HG02970 (cell line): ENCODE measurements around the gene WFDC12.
"Not testable (repeated sequence)": the region's sequence is repeated elsewhere in the genome, so short reads cannot be mapped to it uniquely, and the experiment has no call there.

Source experiments
- ATAC-seq: cut with Tn5 transposase; IDR thresholded peaks from one replicate; pipeline ENCODE4 v1.9.1; 2021; ENCODE audit warnings: mild to moderate bottlenecking, moderate library complexity, moderate number of reproducible peaks; ENCODE audit not compliant: unreplicated experiment, low FRiP score

The WFDC12 gene, protein sequence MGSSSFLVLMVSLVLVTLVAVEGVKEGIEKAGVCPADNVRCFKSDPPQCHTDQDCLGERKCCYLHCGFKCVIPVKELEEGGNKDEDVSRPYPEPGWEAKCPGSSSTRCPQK

DNA sequence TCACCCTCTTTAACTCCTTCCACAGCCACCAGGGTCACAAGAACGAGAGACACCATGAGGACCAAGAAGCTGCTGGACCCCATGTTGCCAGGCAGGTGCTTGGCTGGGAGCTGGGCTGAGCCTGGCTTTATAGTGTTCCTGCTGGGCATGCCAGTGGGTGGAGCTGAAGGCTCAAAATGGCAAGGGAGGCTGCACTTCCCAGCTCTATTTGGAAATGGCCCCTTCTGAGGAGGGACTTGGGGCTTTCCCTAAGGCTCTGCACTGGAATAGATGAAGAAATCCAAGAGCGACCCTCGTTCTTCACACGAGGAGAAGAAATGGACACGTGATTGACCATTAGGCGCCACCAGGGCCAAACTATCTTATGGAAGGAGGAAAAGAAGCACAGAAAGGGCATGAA is at the start of gene WFDC12:
Gene WFDC12, minus strand, starts transcription at position 101 of the 400 bp plus-strand sequence. Its CDS starts 18 bp downstream, at position 83.
- no peak for ATAC-seq

DNA sequence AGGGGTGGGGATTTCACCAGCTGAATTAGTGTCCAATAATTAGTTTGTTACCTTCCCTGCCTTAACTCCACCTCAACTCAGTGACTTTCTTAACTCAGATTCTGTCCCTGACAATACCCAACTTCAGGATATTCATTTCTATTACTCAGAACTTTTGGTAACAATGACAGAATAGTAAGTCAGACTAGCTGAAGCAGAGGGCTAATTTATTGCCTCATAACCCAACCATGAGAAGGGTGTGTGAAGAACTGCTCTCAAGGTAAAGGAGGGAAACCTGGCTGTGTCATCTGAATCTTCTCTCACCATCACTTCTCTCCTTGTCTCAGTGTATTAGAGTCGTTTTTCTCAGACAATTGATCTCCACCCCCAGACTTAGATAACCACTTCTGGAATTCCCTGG is 49.3 kb upstream of the WFDC12 start:
- ATAC-seq = no peak

DNA sequence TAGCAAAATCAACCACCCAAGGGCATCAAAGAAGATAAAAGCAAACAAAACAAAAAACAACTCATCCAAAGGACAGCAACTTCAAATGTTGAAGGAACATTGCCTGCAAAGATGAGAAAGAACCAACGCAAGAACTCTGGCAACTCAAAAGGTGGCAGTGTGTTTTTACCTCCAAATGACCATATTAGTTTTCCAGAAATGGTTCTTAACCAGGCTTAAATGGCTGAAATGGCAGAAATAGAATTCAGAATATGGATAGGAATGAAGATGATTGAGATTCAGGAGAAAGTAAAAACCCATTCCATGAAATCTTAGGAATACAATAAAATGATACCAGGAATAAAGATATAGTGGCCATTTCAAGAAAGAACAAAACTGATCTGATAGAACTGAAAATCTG is 40.6 kb upstream of the WFDC12 start:
- ATAC-seq = no peak

DNA sequence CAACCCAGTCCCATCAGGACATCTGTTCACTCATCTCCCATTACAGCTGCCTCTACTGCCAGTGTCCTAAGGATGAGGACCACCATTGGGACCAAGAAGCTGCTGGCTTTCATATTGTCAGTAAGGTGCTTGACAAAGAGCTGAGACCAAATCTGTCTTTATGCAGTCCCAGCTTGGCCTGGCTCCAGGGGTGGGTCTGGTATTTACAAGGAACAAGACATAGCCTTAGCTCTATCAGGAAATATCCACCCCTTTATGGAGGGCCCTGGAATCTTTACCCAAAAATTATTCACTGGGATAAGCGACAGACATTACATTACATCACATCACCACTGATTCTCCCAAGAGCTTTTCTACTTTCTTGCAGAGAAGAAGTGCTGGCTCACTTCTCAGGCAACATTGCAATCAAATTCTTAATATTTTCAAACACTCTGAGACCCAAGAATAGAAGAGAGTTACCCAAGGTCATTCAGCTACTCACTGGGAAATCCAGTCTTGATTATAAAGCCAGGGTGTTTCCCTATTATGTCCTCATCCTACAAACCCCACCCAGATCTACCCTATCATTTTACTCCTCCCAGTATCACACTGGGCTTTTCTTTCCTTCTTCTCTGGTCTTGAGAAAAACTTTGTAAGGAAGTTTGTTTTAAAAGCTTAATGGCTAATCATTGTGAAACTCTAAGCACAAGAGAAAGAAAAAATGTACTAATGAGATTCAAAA is 39.0 kb upstream of the WFDC12 start:
- no peak for ATAC-seq

DNA sequence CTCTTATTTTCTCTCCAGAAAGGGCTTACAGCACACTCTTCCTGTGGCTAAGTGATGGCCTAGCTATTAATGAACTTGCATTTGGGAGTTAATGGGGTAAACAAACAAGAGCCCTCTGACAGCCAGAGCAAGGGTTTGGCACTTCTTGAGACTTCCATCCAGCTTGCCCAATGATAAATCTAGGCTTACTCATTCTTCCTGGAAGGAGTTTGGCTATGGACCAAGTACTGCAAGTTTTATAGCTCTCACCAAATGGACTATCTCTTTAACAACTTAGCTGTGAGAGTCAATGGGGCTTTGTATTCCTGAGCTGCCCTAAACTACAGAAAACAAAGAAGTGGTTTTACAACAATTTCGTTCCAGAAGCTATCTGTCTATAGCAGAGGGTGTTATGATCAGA is 33.7 kb upstream of the WFDC12 start:
- ATAC-seq = no peak

DNA sequence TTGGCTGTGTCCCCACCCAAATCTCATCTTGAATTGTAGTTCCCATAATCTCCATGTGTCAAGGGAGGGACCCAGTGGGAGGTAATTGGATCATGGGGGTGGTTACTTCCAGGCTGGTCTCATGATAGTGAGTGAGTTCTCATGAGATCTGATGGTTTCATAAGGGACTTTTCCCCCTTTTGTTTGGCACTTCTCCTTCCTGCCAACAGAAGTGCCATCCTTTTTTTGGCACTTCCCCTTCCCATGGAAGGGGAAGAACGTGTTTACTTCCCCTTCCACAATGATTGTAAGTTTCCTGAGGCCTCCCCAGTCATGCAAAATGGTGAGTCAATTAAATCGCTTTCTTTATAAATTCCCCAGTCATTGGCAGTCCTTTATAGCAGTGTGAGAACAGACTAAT is 32.4 kb upstream of the WFDC12 start:
- no peak for ATAC-seq

DNA sequence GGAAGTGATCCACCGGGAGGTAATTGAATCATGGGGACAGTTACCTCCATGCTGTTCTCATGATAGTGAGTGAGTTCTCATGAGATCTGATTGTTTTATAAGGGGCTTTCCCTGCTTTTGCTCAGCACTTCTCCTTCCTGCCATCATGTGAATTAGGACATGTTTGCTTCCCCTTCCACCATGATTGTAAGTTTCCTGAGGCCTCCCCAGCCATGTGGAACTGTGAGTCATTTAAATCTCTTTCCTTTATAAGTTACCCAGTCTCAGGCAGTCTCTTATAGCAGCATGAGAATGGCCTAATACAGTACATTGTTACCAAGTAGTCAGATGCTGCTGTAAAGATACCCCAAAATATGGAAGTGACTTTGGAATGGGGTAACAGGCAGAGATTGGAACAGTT is 30.5 kb upstream of the WFDC12 start:
- not testable (repeated sequence) for ATAC-seq

DNA sequence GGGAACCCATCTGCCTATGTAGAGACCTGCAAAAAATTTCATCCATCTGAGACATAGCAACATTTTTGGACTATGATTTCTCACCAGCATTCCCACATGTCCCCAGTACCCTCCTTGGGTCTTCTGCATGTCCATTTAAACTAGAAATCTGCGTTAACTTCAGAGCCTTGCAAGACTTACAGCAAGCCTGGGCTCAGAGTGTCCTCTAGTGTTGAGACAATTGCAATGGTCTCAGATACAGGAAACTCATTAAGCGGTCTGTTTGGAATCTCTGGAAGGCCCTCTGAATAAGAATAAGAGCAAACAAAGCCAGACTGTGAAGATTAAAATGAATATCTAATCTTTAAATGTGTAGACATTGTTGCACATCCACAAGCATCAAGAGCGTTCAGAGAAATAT is 29.9 kb upstream of the WFDC12 start:
- ATAC-seq = no peak

DNA sequence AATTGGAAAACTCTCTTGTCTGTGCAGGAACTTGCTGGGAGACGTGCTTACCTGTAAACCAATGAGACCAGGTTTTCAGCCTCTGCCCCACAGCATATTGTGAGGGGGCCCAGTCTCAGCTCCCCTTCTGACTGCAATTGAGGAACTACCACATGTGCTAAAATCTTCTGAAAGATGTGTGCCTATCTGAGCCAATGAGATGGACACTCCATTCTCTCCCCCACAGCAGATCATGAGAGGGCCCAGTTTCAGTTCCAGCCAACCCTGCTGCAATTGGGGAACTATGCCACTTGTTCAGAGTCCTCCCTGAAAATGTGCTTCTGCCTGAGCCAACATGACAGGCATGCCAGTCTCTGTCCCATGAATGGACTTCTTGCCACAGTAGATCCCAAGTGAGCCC is 29.5 kb upstream of the WFDC12 start:
- no peak for ATAC-seq

DNA sequence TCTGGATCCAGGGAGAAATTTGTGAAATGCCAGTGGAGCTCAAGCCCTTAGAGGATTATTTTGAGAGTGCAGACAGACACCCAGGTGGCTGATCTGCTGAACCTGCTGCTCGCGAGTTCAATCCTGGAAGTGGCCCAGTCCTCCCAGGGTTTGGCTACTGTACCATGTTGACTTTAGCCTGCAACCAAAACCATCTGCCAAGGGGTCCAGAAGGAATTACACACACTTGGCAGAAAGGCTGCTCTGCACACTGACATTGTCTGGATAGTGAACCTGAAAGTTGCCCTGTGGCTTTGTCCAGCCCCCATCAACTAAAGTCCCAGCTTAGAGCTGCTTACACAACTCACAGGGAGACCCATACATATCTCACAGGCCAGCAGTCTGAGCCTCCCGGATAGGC is 28.9 kb upstream of the WFDC12 start:
- ATAC-seq = no peak

DNA sequence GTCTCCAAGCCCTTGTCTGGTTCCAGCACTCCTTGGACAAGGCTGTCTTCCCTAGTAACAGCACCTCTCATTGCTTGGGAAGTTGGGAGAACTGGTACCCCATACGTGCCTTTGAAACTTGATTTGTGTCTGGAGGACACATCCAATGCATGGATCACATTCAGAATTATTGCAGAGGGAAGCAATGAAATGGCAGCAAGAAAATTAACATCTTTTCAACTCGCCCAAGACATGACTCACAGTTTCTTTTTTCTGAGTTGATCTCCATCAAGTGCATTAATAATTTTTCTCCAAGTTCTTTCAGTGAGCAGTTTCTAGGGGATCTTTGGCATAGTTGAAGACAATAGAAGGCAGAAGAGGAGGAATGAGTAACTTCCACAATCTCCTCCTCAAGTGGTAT is 28.1 kb upstream of the WFDC12 start:
- no peak for ATAC-seq

DNA sequence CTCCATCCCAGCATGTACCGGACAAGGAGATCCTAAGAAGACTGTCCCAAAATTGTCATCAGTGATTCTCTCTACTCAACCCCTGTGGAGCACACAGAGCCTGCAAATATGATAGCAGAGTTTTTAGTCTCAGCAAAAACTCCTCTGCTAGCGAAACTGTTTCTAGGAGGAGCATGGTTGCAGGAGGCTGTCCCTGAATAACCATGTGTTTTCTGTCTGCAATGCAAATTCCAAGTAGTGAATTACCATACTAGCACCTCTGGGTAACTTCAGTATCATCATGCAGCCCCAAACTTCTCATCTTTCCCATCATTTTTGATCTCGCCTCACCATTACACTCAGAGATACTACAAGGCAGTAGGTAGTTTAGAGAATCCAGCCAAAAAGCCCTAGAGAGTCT is 24.8 kb upstream of the WFDC12 start:
- no peak for ATAC-seq

DNA sequence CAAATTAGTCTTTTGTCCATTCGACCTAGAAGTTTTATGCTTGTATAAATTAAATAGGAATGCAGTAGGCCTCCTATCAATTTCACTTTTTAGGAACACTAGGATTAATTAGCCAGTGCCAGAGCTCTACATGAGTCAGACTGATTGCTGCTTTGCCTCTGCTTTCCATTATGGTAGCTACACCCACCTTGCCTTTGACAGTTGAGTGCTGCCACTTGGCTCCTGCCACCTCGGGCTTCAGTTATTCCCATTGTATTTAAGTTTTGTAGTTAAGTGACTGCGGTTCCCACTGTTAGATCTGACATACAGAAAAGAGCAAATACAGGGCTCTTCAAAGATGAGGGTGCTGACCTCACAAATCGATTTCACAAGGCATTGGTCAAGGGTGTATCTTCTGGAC is 16.6 kb upstream of the WFDC12 start:
- no peak for ATAC-seq

DNA sequence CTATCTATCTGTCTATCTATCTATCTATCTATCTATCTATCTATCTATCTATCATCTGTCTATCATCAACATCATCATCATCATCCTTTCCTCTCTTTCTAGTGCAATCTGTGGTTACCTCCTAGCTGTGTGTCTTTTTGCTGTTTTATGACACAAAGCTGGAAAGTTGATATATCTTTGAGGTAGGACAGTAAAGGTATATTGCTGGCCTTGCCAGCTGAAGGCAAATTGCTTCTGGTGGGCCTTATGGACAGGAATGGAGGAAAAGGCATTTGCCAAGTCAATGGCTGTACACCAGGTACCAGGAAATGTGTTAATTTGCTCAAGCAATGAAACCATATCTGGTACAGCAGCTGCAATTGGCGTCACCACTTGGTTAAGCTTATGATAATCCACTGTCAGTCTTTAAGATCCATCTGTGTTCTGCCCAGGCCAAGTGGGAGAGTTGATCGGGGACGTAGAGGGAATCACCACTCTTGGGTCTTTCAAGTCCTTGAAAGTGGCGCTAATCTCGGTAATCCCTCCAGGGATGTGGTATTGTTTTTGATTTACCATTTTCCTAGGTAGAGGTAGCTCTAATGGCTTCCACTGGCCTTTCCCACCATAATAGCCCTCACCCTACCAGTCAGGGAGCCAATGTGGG is 15.6 kb upstream of the WFDC12 start:
- not testable (repeated sequence) for ATAC-seq

DNA sequence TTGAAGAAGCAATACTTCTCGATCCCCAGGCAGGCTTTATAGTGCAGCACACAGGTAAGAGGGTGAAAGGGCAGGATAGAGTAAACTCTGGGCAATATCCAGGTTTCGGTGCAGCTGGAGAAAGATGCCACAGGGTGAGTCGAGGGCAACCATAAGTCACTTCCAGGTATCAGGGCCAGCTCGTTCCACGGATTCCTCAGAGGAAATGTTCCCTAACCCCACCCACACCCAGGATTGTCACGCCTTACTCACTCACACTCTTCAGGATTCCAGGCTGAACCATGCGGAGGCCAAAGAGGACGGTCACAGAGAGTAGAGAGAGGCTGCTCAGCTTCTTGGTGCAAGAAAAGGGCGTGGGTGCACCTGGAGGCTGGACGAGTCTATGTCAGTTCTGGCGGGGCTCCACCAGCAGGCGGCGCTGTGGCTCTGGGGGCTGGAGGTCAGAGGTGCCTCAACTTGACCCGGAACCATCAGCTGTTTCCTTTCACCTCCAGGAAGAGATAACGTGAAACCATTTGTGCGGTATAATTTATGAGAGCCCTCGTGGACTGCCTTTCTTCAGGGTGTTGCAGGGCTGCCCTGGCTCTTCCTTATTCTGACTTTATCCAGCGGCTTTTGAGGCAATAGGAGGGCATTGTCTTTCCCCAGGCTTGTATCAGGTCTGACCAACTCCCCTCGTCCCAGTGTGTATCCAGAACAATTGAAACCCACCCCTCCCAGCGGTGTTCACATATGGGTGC is 14.5 kb upstream of the WFDC12 start:
- ATAC-seq = no peak

DNA sequence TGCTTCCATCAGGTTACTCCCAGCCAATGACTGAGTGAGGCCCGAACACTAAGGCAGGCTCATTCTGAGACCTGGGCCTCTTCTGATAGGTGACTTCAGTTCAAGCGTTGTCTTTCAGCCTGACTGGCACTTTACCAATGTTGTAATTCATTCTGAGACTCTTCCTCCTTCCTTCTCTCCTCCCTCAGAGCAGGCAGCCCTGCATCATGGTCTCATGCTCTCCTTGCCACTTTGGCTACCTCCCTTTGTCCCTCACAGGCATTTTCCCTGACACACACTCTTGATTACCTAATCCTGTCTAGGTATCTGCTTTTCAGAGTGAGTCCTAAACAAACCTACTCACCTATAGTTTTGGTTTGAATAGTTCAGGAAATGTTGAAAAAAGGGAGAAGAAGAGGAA is 12.6 kb upstream of the WFDC12 start:
- no peak for ATAC-seq

DNA sequence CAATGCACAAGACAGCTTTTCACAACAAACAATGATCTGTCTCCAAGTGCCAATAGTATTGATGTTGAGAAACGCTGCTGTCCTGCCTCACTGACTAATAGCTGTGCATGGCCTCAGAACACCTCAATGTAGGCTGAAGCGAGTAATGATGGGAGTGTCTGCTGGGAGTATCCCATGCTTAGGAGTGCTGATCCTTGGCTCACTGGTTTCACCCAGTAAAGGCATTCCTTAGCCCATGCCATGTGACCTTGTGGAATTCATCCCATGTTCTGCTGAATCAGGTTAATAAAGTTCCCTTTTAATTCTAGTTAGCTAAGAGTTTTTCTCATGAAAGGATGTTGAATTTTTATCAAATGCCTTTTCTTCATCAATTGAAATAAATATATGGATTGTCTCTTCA is 3.8 kb upstream of the WFDC12 start:
- ATAC-seq = no peak

DNA sequence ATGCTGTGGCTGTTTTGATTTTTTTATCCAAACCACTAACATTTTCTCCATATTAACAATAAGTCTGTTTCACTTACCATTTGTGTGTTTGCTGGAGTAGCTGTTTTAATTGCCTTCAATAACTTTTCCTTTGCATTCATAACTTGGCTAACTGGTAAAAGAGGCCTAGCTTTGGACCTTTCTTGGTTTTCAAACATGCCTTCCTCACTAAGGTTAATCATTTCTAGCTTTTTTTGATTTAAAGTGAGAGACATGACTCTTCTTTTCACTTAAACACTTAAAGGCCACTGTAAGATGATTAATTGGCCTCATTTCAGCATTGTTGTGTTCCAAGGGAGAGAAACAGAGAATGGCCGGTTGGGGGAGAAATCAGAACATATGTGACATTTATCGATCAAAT is 2.9 kb downstream of the WFDC12 start:
- ATAC-seq = no peak

DNA sequence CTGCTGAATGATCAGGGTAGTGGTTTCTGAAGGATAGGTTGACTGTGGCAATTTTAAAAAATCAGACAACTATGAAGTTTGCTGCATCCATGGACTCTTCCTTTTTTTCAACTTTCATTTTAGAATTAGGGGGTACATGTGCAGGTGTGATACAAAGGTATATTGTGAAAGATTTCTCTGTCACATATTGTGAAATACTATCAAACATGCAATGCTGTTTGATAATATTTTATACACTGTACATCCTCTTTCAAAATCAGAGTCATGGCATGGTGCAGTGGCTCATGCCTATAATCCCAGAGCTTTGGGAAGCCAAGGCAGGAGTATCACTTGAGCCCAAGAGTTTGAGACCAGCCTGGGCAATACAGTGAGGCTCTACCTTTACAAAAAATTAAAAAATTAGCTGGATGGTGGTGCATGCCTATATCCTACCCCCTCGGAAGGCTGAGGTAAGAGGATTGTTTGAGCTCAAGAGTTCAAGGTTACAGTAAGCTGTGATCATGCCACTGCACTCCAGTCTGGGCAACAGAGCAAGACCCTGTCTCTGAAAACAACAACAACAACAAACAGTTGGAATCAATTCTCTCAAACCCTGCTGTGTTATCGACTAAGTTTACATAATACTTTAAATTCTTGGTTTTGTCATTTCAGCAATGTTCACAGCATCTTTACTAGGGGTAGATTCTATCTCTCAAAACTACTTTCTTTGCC is 4.6 kb downstream of the WFDC12 start:
- ATAC-seq = no peak

DNA sequence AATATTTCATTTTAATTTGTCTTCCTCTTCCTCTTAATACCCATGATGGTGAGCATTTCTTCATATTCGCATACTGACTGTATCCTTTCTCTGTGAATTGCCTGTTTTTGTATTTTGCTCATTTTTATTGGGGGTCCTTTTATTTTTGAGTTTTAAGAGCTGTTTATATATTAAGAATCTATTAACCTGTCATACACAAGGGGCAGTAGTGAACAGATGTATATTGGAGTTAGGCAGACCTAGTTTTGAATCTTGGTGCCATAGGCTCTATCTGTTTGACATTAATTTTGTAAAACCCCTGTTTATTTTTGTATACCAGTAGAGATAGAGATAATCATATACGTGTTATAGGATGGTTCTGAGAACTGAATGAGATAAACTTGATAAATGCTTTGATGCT is 6.2 kb downstream of the WFDC12 start:
- ATAC-seq = no peak

DNA sequence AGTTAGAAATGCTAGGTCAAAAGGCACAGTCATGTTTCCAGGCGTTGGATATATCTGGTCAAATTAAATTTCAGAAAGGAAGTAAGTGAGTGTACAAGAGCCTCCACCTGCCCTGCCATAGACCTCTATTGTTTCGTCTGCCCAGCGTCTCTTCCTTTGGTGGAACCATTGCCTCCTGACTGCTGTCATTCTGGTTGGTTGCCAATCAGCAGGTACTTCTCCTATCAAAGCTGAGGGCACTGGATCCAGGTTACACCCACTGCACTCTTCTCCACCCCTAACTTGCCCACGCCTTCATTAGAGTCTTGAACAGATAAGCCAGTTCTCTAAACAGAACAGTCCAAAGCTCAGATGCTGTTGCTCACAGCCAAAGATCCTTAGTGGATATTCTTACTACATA is 6.7 kb downstream of the WFDC12 start:
- no peak for ATAC-seq
